Trophoblast cell (in vitro differentiated cells and primary cell): ENCODE measurements around the gene APOA4.

Experiments
- DNase-seq, 2 donors: peaks; one replicate each; pipeline ENCODE4 v3.0.0-alpha.2; 2016
- H2AFZ ChIP-seq: 2 replicates; pipeline ENCODE4 v1.6.1; 2013; ENCODE audit warnings: low read length, moderate library complexity, mild to moderate bottlenecking; ENCODE audit not compliant: insufficient read depth, poor library complexity
- H2AK5ac ChIP-seq: 2 replicates; pipeline ENCODE4 v1.6.1; 2013; ENCODE audit warnings: mild to moderate bottlenecking, low read length
- H2BK120ac ChIP-seq: 2 replicates; pipeline ENCODE4 v1.6.1; 2013; ENCODE audit warnings: low read length, mild to moderate bottlenecking, moderate library complexity; ENCODE audit not compliant: insufficient read depth, poor library complexity
- H2BK12ac ChIP-seq: 2 replicates; pipeline ENCODE4 v1.6.1; 2013; ENCODE audit warnings: mild to moderate bottlenecking, low read length, moderate library complexity
- H2BK5ac ChIP-seq: 2 replicates; pipeline ENCODE4 v1.6.1; 2013; ENCODE audit warnings: low read length, low read depth, moderate library complexity, mild to moderate bottlenecking; ENCODE audit not compliant: poor library complexity
- H3K14ac ChIP-seq: 2 replicates; pipeline ENCODE4 v1.6.1; 2013; ENCODE audit warnings: mild to moderate bottlenecking, low read length
- H3K18ac ChIP-seq: 2 replicates; pipeline ENCODE4 v1.6.1; 2013; ENCODE audit warnings: mild to moderate bottlenecking, low read length
- H3K23ac ChIP-seq: 2 replicates; pipeline ENCODE4 v1.6.1; 2013; ENCODE audit warnings: low read length
- H3K27ac ChIP-seq: 2 replicates; pipeline ENCODE4 v1.5.1; 2013; ENCODE audit warnings: low read depth, mild to moderate bottlenecking, inconsistent platforms, low read length, moderate library complexity
- H3K27me3 ChIP-seq: 2 replicates; pipeline ENCODE4 v1.6.1; 2013; ENCODE audit warnings: inconsistent platforms, mild to moderate bottlenecking, low read length, moderate library complexity; ENCODE audit not compliant: insufficient read depth
- H3K36me3 ChIP-seq, 2 experiments: 1 replicate in 1 of 2; 2 replicates in 1 of 2; pipeline ENCODE4 v1.6.1; 2013; ENCODE audit warnings: low read length in 2 of 2, mild to moderate bottlenecking in 2 of 2, moderate library complexity in 1 of 2; ENCODE audit not compliant: insufficient read depth in 2 of 2, control insufficient read depth in 1 of 2
- H3K4ac ChIP-seq: 2 replicates; pipeline ENCODE4 v1.6.1; 2013; ENCODE audit warnings: low read depth, mild to moderate bottlenecking, low read length, moderate library complexity
- H3K4me1 ChIP-seq, 2 experiments: 1 replicate in 1 of 2; 2 replicates in 1 of 2; pipeline ENCODE4 v1.6.1; 2013; ENCODE audit warnings: low read length in 2 of 2, mild to moderate bottlenecking in 2 of 2, moderate library complexity in 1 of 2; ENCODE audit not compliant: insufficient read depth in 2 of 2, control insufficient read depth in 1 of 2
- H3K4me2 ChIP-seq: 2 replicates; pipeline ENCODE4 v1.6.1; 2013; ENCODE audit warnings: inconsistent platforms, mild to moderate bottlenecking, low read length, moderate library complexity
- H3K4me3 ChIP-seq: 2 replicates; pipeline ENCODE4 v1.5.1; 2013; ENCODE audit warnings: mild to moderate bottlenecking, low read depth, low read length, inconsistent platforms
- H3K79me1 ChIP-seq: one replicate; pipeline ENCODE4 v1.6.1; 2013; ENCODE audit warnings: low read length
- H3K79me2 ChIP-seq: 2 replicates; pipeline ENCODE4 v1.6.1; 2013; ENCODE audit warnings: low read length, mild to moderate bottlenecking; ENCODE audit not compliant: control insufficient read depth, insufficient read depth, poor library complexity
- H3K9ac ChIP-seq: 2 replicates; pipeline ENCODE4 v1.6.1; 2013; ENCODE audit warnings: mild to moderate bottlenecking, low read length
- H3K9me3 ChIP-seq: 2 replicates; pipeline ENCODE4 v1.6.1; 2013; ENCODE audit warnings: low read depth, mild to moderate bottlenecking, control low read depth, inconsistent platforms, low read length; ENCODE audit not compliant: insufficient read depth
- H4K12ac ChIP-seq: 2 replicates; pipeline ENCODE4 v1.6.1; 2013; ENCODE audit warnings: low read depth, mild to moderate bottlenecking, low read length, moderate library complexity
- H4K8ac ChIP-seq: 2 replicates; pipeline ENCODE4 v1.6.1; 2013; ENCODE audit warnings: low read depth, mild to moderate bottlenecking, low read length, moderate library complexity
- H4K91ac ChIP-seq: one replicate; pipeline ENCODE4 v1.6.1; 2013; ENCODE audit warnings: low read depth, mild to moderate bottlenecking, low read length, moderate library complexity
- WGBS: extraction: QIAGEN DNeasy Blood & Tissue Kit; methylation state at CpG from one replicate; pipeline ENCODE4 v1.1.7; 2013; ENCODE audit warnings: missing lambda C conversion rate; ENCODE audit not compliant: insufficient read length, insufficient coverage; ENCODE audit errors: extremely low coverage; 5-methylcytosine and 5-hydroxymethylcytosine counted together

Gene APOA4

DNA sequence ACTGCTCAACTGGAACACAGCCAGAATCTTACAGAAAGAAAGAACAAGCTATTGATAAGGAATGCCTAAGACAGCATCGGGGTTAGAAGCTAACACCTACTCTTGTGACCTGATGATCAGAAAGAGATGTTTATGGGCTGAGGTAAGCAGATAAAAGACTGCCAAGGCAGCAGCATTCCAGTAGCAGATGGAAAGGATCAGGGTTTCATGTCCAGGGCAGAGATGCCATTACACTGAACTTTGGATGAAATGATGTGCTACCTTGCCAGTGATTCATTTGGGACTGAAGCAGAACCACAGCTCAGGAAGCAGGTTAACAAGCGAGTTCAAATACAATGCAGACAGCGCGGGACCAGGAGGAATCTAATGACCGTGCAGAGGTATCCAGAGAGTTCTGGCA, 41.4 kb upstream of the APOA4 start:
- Histone ChIP-seq H4K12ac (no peak overlapping the region), H3K9ac (peak overlapping the region; percentile 70), H3K18ac (no peak overlapping the region), H3K27me3 (no peaks in the 10 kb centered on the region), H3K79me2 (no peaks in the 10 kb centered on the region), H3K23ac (no peak overlapping the region), H2AK5ac (no peak overlapping the region), H4K91ac (no peak overlapping the region), H3K4me2 (no peak overlapping the region), H3K4ac (no peak overlapping the region), H2BK12ac (no peak overlapping the region), H3K4me1 (peaks cover 5 to 8% of the 10 kb centered on the region in 2 experiments), H3K14ac (no peak overlapping the region), H3K27ac (no peak overlapping the region), H3K36me3 (peaks cover 8 to 27% of the 10 kb centered on the region in 2 experiments), H2BK5ac (no peak overlapping the region), H4K8ac (no peak overlapping the region), H3K4me3 (no peak overlapping the region), H3K9me3 (no peaks in the 10 kb centered on the region), H2BK120ac (no peak overlapping the region), H3K79me1 (no peaks in the 10 kb centered on the region), H2AFZ (no peak overlapping the region)
- no CpG with 5 or more reads among the region's 5 CpGs for WGBS
- peak; percentile 79 to 81 for DNase-seq

DNA sequence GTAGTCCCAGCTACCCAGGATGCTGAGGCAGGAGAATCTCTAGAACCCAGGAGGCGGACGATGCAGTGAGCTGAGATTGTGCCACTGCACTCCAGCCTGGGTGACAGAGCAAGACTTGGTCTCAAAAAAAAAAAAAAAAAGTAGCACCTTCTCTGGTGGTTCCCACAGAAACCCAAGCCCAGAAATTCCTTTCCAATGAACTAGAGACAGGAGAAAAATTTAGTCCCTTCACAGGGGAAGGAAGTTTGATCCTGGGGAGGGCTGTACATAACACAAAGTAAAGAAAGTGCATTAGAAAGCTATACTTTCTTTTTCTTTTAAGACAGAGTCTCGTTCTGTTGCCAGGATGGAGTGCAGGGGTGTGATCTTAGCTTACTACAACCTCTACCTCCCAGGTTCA, 39.8 kb upstream of the APOA4 start:
- H3K79me1 ChIP-seq: no peaks in the 10 kb centered on the region
- H4K91ac ChIP-seq: no peak overlapping the region
- H3K36me3 ChIP-seq: peaks cover 19 to 40% of the 10 kb centered on the region in 2 experiments
- H2BK120ac ChIP-seq: no peak overlapping the region
- no peak overlapping the region for H3K4me2 ChIP-seq
- no peaks in the 10 kb centered on the region for H3K79me2 ChIP-seq
- no peak overlapping the region for H3K18ac ChIP-seq
- no CpG with 5 or more reads among the region's 3 CpGs for WGBS
- H2BK5ac ChIP-seq: no peak overlapping the region
- no peak overlapping the region for H2AK5ac ChIP-seq
- no peak overlapping the region for H2AFZ ChIP-seq
- no peak overlapping the region for H3K27ac ChIP-seq
- H4K12ac ChIP-seq: no peak overlapping the region
- H3K4me3 ChIP-seq: no peak overlapping the region
- no peak overlapping the region for H3K9ac ChIP-seq
- H2BK12ac ChIP-seq: no peak overlapping the region
- no peak overlapping the region for H3K14ac ChIP-seq
- H4K8ac ChIP-seq: no peak overlapping the region
- no peak overlapping the region for H3K23ac ChIP-seq
- no peaks in the 10 kb centered on the region for H3K9me3 ChIP-seq
- peak in 1 of 2 donors; percentile 8 for DNase-seq
- no peaks in the 10 kb centered on the region for H3K27me3 ChIP-seq
- no peak overlapping the region for H3K4ac ChIP-seq
- peaks cover 4 to 6% of the 10 kb centered on the region in 2 experiments for H3K4me1 ChIP-seq

- Histone ChIP-seq H4K91ac (no peak overlapping the region), H2BK12ac (no peak overlapping the region), H3K4me2 (no peak overlapping the region), H3K18ac (no peak overlapping the region), H2BK5ac (no peak overlapping the region), H3K14ac (no peak overlapping the region), H3K79me1 (no peaks in the 10 kb centered on the region), H3K36me3 (peaks cover 19 to 40% of the 10 kb centered on the region in 2 experiments), H3K4ac (no peak overlapping the region), H3K9ac (no peak overlapping the region), H2AK5ac (no peak overlapping the region), H3K4me3 (no peak overlapping the region), H4K12ac (no peak overlapping the region), H3K23ac (no peak overlapping the region), H3K27me3 (no peaks in the 10 kb centered on the region), H3K9me3 (no peaks in the 10 kb centered on the region), H3K79me2 (no peaks in the 10 kb centered on the region), H2BK120ac (no peak overlapping the region), H4K8ac (no peak overlapping the region), H3K27ac (no peak overlapping the region), H2AFZ (no peak overlapping the region), H3K4me1 (peaks cover 0 to 1% of the 10 kb centered on the region in 2 experiments)
- WGBS: no CpG with 5 or more reads among the region's 3 CpGs
- no peak for DNase-seq
Observed at GRCh38 chr11:116862185-116862584, 39.1 kb upstream of the APOA4 start.

DNA sequence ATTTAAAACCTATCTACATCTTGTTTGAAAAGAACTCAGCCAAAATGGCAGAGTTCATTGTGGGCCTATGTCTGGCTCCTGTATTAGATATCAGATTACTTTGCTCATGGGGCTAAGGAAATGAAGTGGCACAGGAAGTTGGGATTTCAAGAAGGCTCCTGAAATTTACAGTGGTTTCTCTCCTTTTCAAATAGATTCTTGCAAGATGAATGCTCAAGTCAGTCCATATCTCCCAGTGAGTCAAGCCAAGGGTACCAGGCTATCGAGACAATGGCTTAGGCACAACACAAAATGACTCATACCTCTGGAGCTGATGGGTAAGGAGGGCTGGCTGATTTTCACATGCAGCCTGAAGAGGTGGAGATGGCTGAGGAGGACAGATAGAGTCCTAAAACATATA, 38.4 kb upstream of the APOA4 start:
- no peak overlapping the region for H2BK120ac ChIP-seq
- H3K27me3 ChIP-seq: no peaks in the 10 kb centered on the region
- no peak overlapping the region for H2AK5ac ChIP-seq
- no peak overlapping the region for H4K91ac ChIP-seq
- DNase-seq: peak in 1 of 2 donors; percentile 9
- no peak overlapping the region for H3K14ac ChIP-seq
- no peaks in the 10 kb centered on the region for H3K9me3 ChIP-seq
- H3K4me2 ChIP-seq: no peak overlapping the region
- H2BK5ac ChIP-seq: no peak overlapping the region
- no peaks in the 10 kb centered on the region for H3K79me1 ChIP-seq
- H2BK12ac ChIP-seq: no peak overlapping the region
- peaks cover 19 to 42% of the 10 kb centered on the region in 2 experiments for H3K36me3 ChIP-seq
- no peak overlapping the region for H3K23ac ChIP-seq
- H3K79me2 ChIP-seq: no peaks in the 10 kb centered on the region
- H3K27ac ChIP-seq: no peak overlapping the region
- no peak overlapping the region for H3K9ac ChIP-seq
- H3K4me3 ChIP-seq: no peak overlapping the region
- H3K18ac ChIP-seq: no peak overlapping the region
- no peak overlapping the region for H4K8ac ChIP-seq
- WGBS: no CpG with 5 or more reads among the region's 1 CpG
- no peak overlapping the region for H2AFZ ChIP-seq
- peaks cover 0 to 1% of the 10 kb centered on the region in 2 experiments for H3K4me1 ChIP-seq
- H3K4ac ChIP-seq: no peak overlapping the region
- no peak overlapping the region for H4K12ac ChIP-seq
